ENCODE measurements around the gene STIP1. TPM values are rescaled to one million over a fixed set of nuclear protein-coding genes. Genes with fewer than 3 reads are reported as not detected.

STIP1 gene
- total RNA-seq, 1 experiment from 2014 or later, result 336 TPM

DNA sequence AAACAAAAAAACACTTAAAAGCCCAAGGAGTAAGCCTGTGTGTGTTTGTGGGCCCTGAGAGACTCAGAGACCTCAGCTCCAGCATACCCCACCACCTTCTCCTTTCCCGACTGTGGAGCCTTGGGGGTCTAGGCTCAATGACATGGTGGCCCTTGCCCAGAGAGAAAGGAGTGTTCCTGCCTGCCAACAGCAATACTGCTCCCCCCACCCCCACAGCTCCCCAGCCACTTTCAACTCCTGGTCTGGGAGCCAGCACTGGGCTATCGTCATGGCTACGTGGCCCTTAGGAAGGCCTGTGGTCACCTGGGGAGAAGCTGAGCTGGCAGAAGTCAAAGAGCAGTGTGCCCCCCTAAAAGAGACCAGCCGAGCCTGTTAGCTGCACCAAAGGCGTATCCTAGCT, 58.1 kb downstream of the STIP1 start:
- H2AFZ ChIP-seq (ENCODE audit: low read depth, low read length, poor library complexity, severe bottlenecking), result no peak overlapping the region
- peaks cover 48% of the 10 kb centered on the region for H3K79me2 ChIP-seq (ENCODE audit: insufficient read depth, low read length)
- intact Hi-C loops (cut with micrococcal nuclease), result no loop called here
- BruUV-seq (replicated peaks), result no TSS peak
- peak overlapping the region; percentile 84 for H3K4me2 ChIP-seq (ENCODE audit: low read length)
- no peaks in the 10 kb centered on the region for H4K20me1 ChIP-seq (ENCODE audit: insufficient read depth)
- ChIA-PET CTCF (interaction anchor here (1.2 kb wide), 1 partner anchor 111 kb away, joined by 3 read pairs; no protein-coding TSS in a partner anchor), RAD21 (ENCODE audit: low non-redundant PET in 1 of 2, low total read pairs in 2 of 2, uncharacterized antibody in 2 of 2, unreplicated experiment in 2 of 2) (no interaction called here), POLR2A (interaction anchor here (2.0 to 4.6 kb wide), 2 partner anchors 8 to 26 kb away, joined by 8 to 29 read pairs; no protein-coding TSS in a partner anchor)
- ATAC-seq (no peak), DNase-seq (ENCODE audit: low read depth, low spot score) (no peak)
- no peaks in the 10 kb centered on the region for H3K27me3 ChIP-seq (ENCODE audit: insufficient read depth, low read length)
- peak overlapping the region; percentile 88 for H3K27ac ChIP-seq (ENCODE audit: low read depth, low read length)
- peaks cover 38 to 76% of the 10 kb centered on the region in 2 experiments for H3K4me1 ChIP-seq (ENCODE audit: control insufficient read depth in 1 of 2, insufficient read depth in 2 of 2, low read length in 2 of 2)
- H3K36me3 ChIP-seq (ENCODE audit: control insufficient read depth in 1 of 2, insufficient read depth in 2 of 2, low read length in 2 of 2), result peaks cover 0 to 12% of the 10 kb centered on the region in 2 experiments; a peak in 1 of 4 replicates
- H3K4me3 ChIP-seq (replicated peaks in 1 of 2; ENCODE audit: low read depth in 1 of 2, low read length in 2 of 2), result no peak overlapping the region
- no peak for TF ChIP-seq FOSL1 (IDR thresholded peaks at IDR 0.05; ENCODE audit: low read depth)
- TF ChIP-seq POLR2AphosphoS5 (IDR thresholded peaks at IDR 0.05; ENCODE audit: low read depth, low read length), result no peak; the same call in 1 of the 2 replicates
- TF ChIP-seq, protein P1, sequence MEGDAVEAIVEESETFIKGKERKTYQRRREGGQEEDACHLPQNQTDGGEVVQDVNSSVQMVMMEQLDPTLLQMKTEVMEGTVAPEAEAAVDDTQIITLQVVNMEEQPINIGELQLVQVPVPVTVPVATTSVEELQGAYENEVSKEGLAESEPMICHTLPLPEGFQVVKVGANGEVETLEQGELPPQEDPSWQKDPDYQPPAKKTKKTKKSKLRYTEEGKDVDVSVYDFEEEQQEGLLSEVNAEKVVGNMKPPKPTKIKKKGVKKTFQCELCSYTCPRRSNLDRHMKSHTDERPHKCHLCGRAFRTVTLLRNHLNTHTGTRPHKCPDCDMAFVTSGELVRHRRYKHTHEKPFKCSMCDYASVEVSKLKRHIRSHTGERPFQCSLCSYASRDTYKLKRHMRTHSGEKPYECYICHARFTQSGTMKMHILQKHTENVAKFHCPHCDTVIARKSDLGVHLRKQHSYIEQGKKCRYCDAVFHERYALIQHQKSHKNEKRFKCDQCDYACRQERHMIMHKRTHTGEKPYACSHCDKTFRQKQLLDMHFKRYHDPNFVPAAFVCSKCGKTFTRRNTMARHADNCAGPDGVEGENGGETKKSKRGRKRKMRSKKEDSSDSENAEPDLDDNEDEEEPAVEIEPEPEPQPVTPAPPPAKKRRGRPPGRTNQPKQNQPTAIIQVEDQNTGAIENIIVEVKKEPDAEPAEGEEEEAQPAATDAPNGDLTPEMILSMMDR (IDR thresholded peaks at IDR 0.05 in 2 of 3, conservative IDR thresholded peaks at IDR 0.05 in 1 of 3; ENCODE audit: borderline replicate concordance in 1 of 3, insufficient read depth in 1 of 3, low read depth in 2 of 3, low read length in 2 of 3), result no peak
- no peak for TF ChIP-seq EGR1 (IDR thresholded peaks at IDR 0.05; ENCODE audit: low read depth)
- TF ChIP-seq POLR2A (IDR thresholded peaks at IDR 0.05; ENCODE audit: borderline replicate concordance, extremely low read depth, insufficient read depth, insufficient read length), result no peak
- TF ChIP-seq SIN3A (IDR thresholded peaks at IDR 0.05; ENCODE audit: low read depth), result no peak
- TF ChIP-seq JUND (IDR thresholded peaks at IDR 0.05), result no peak
- TF ChIP-seq SRF (IDR thresholded peaks at IDR 0.05; ENCODE audit: low read depth), result no peak
- TF ChIP-seq, protein P2, sequence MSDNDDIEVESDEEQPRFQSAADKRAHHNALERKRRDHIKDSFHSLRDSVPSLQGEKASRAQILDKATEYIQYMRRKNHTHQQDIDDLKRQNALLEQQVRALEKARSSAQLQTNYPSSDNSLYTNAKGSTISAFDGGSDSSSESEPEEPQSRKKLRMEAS (IDR thresholded peaks at IDR 0.05), result no peak
- TF ChIP-seq, protein P3, sequence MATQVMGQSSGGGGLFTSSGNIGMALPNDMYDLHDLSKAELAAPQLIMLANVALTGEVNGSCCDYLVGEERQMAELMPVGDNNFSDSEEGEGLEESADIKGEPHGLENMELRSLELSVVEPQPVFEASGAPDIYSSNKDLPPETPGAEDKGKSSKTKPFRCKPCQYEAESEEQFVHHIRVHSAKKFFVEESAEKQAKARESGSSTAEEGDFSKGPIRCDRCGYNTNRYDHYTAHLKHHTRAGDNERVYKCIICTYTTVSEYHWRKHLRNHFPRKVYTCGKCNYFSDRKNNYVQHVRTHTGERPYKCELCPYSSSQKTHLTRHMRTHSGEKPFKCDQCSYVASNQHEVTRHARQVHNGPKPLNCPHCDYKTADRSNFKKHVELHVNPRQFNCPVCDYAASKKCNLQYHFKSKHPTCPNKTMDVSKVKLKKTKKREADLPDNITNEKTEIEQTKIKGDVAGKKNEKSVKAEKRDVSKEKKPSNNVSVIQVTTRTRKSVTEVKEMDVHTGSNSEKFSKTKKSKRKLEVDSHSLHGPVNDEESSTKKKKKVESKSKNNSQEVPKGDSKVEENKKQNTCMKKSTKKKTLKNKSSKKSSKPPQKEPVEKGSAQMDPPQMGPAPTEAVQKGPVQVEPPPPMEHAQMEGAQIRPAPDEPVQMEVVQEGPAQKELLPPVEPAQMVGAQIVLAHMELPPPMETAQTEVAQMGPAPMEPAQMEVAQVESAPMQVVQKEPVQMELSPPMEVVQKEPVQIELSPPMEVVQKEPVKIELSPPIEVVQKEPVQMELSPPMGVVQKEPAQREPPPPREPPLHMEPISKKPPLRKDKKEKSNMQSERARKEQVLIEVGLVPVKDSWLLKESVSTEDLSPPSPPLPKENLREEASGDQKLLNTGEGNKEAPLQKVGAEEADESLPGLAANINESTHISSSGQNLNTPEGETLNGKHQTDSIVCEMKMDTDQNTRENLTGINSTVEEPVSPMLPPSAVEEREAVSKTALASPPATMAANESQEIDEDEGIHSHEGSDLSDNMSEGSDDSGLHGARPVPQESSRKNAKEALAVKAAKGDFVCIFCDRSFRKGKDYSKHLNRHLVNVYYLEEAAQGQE (IDR thresholded peaks at IDR 0.05; ENCODE audit: low read depth), result no peak
- no peak for TF ChIP-seq ZFX (IDR thresholded peaks at IDR 0.05)
- no peak for TF ChIP-seq EZH2phosphoT487 (IDR thresholded peaks at IDR 0.05; ENCODE audit: borderline replicate concordance)
- no peak for TF ChIP-seq ZNF274 (IDR thresholded peaks at IDR 0.05; ENCODE audit: low read depth, low read length)
- TF ChIP-seq EZH2 (IDR thresholded peaks at IDR 0.05), result no peak
- H3K9me3 ChIP-seq (ENCODE audit: control insufficient read depth in 1 of 2, insufficient read depth in 1 of 2, low read depth in 1 of 2, low read length in 2 of 2), result no peaks in the 10 kb centered on the region
- H3K9me2 ChIP-seq (ENCODE audit: insufficient read depth), result no peaks in the 10 kb centered on the region
- H3K9ac ChIP-seq (ENCODE audit: low read length), result 0 out of 2 replicates have a peak overlapping the region, but pooled peaks have one; percentile 99

All from HCT116 (cell line).